ENCODE data around the gene TRIM63. TPM values are rescaled to one million over a fixed set of nuclear protein-coding genes. Genes with fewer than 3 reads are reported as not detected.

The TRIM63 gene
- total RNA-seq, 4 donors from 2014 or later = 0.32 to 1.8 TPM; not detected in 2

- no peak for DNase-seq
- intact Hi-C loops (cut with DNase I; ENCODE audit: low total_unique reads) = no loop called here
- H3K9me3 ChIP-seq = no peaks in the 10 kb centered on the region
- no peak overlapping the region for H3K4me3 ChIP-seq
- H3K4me1 ChIP-seq = peaks cover 0 to 31% (median 15%) of the 10 kb centered on the region in 4 donors
- H3K27me3 ChIP-seq = peaks cover 66% of the 10 kb centered on the region
- no peaks in the 10 kb centered on the region for H3K36me3 ChIP-seq
- 62 to 75% methylated on average over 4 to 7 of the region's 7 CpGs for WGBS, 2 donors (ENCODE audit: low coverage in 1 of 2)
- no peak overlapping the region for H3K27ac ChIP-seq
- TF ChIP-seq CTCF (IDR thresholded peaks at IDR 0.05) (no peak), POLR2A (IDR thresholded peaks at IDR 0.05) (no peak), EP300 (IDR thresholded peaks at IDR 0.05; ENCODE audit: low read depth) (no peak), POLR2AphosphoS5 (IDR thresholded peaks at IDR 0.05) (no peak)
- in situ Hi-C loops (cut with MboI; ENCODE audit: low pct_ligation_motif_present in 1 of 4, low pct_unique_long_range_greater_than_20kb in 1 of 4, low sequenced_read_pairs in 3 of 4) = loop anchor here (10.0 to 25.0 kb wide), 3 partner anchors 90 to 115 kb away; partner anchors contain the start of genes C1orf232 (in 2 of the 4), FAM110D (in 2 of the 4), ZNF593 (in 2 of the 4) and ZNF593OS (in 2 of the 4)
These were observed 20.1 kb downstream of the TRIM63 start for GRCh38 chr1:26047278-26047874.

- Histone ChIP-seq H3K9me3 (no peaks in the 10 kb centered on the region), H3K4me3 (peak overlapping the region in 2 of 4 donors; percentile 18 to 30), H3K36me3 (no peaks in the 10 kb centered on the region), H3K27ac (no peak overlapping the region), H3K27me3 (peaks cover 68% of the 10 kb centered on the region), H3K4me1 (peaks cover 0 to 31% (median 15%) of the 10 kb centered on the region in 4 donors)
- no peak for DNase-seq
- intact Hi-C loops (cut with DNase I; ENCODE audit: low total_unique reads) (no loop called here), in situ Hi-C loops (cut with MboI; ENCODE audit: low pct_ligation_motif_present in 1 of 4, low pct_unique_long_range_greater_than_20kb in 1 of 4, low sequenced_read_pairs in 3 of 4) (loop anchor here (10.0 to 25.0 kb wide), 3 partner anchors 91 to 116 kb away; partner anchors contain the start of genes C1orf232 (in 2 of the 4), FAM110D (in 2 of the 4), ZNF593 (in 2 of the 4) and ZNF593OS (in 2 of the 4))
- TF ChIP-seq CTCF (IDR thresholded peaks at IDR 0.05) (no peak), EP300 (IDR thresholded peaks at IDR 0.05; ENCODE audit: low read depth) (no peak), POLR2A (IDR thresholded peaks at IDR 0.05) (no peak), POLR2AphosphoS5 (IDR thresholded peaks at IDR 0.05) (no peak)
- 13% methylated on average over 54 of the region's 57 CpGs; no CpG with 5 or more reads in 1 of the 2 donors for WGBS, 2 donors (ENCODE audit: low coverage in 1 of 2)
These were observed 21.0 kb downstream of the TRIM63 start for GRCh38 chr1:26046246-26047095.

DNA sequence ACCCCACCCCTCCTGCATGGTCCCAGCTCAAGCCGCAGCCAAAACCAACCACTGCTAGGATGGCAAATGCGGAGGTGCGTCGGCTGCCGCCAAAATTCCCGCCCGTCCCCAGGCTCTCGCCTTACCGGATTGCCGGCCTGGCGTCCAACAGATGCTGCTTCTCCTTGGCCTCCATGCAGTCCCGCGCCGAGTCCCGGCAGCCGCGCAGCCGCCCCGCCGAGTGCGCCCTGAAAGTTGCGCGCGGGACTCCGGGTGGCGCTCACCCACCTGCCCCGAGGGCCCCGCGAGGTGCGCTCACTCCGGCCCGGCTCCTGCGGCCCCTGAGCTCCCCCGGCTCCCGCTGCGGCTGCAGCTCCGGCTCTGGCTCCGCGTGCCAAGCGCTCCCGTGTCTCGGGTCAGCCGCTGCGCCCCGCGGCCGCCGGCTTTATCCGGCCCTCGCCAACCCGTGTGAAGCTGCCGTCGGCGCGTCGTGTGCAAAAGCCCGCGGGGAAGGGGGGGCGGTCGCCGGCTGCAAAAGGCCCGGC lies 21.6 kb downstream of the TRIM63 start, which contains the start of gene SLC30A2:
TSS of gene SLC30A2 (minus strand) at position 397 of the 524 bp plus-strand sequence. CDS start at position 175, 222 bp downstream.
- Histone ChIP-seq H3K4me1 (peaks cover 0 to 31% (median 15%) of the 10 kb centered on the region in 4 donors), H3K9me3 (no peaks in the 10 kb centered on the region), H3K4me3 (peak within 1 kb of the TSS in 2 of 4 donors; percentile 18 to 30), H3K36me3 (no peaks in the 10 kb centered on the region), H3K27me3 (peaks cover 69% of the 10 kb centered on the region), H3K27ac (no peak within 1 kb of the TSS)
- 2% methylated on average over 38 of the region's 62 CpGs; no CpG with 5 or more reads in 1 of the 2 donors for WGBS, 2 donors (ENCODE audit: low coverage in 1 of 2)
- in situ Hi-C loops (cut with MboI; ENCODE audit: low pct_ligation_motif_present in 1 of 4, low pct_unique_long_range_greater_than_20kb in 1 of 4, low sequenced_read_pairs in 3 of 4) = loop anchor here (10.0 to 25.0 kb wide), 3 partner anchors 92 to 117 kb away; partner anchors contain the start of genes C1orf232 (in 2 of the 4), FAM110D (in 2 of the 4), ZNF593 (in 2 of the 4) and ZNF593OS (in 2 of the 4)
- no peak for TF ChIP-seq POLR2AphosphoS5 (IDR thresholded peaks at IDR 0.05)
- TF ChIP-seq EP300 (IDR thresholded peaks at IDR 0.05; ENCODE audit: low read depth) = no peak
- no peak for TF ChIP-seq POLR2A (IDR thresholded peaks at IDR 0.05)
- TF ChIP-seq CTCF (IDR thresholded peaks at IDR 0.05) = no peak
- intact Hi-C loops (cut with DNase I; ENCODE audit: low total_unique reads) = no loop called here
- DNase-seq = no peak
